Vagina (tissue), 2 donors: ENCODE data around the gene SEPTIN6. TPM values are rescaled to one million over a fixed set of nuclear protein-coding genes. Genes with fewer than 3 reads are reported as not detected.

Experiments
- DNase-seq, 2 donors: peaks; one replicate each; pipeline ENCODE4 v3.0.0-alpha.2; 2017; ENCODE audit errors: extremely low spot score in 2 of 2
- H3K27ac ChIP-seq: fragments of 200-600 bp; sonication (generic); one replicate; pipeline ENCODE4 v1.5.1; 2019
- H3K27me3 ChIP-seq: fragments of 200-600 bp; sonication (generic); one replicate; pipeline ENCODE4 v1.5.1; 2019
- H3K36me3 ChIP-seq, 2 donors: fragments of 200-600 bp; sonication (generic); one replicate each; pipeline ENCODE4 v1.5.1; 2017 to 2019
- H3K4me1 ChIP-seq: fragments of 200-600 bp; sonication (generic); one replicate; pipeline ENCODE4 v1.5.1; 2019
- H3K4me3 ChIP-seq, 2 donors: fragments of 200-600 bp; sonication (generic); 1 replicate in 1 of 2; 2 replicates in 1 of 2; pipeline ENCODE4 v1.5.1; 2016 to 2019
- H3K9me3 ChIP-seq: fragments of 200-600 bp; sonication (generic); one replicate; pipeline ENCODE4 v1.5.1; 2019
- POLR2A ChIP-seq, 2 donors: fragments of 450-650 bp; IDR thresholded peaks; one replicate each; pipeline ENCODE4 v1.6.1; 2017; ENCODE audit warnings: antibody characterized with exemption in 2 of 2, mild to moderate bottlenecking in 2 of 2, moderate library complexity in 2 of 2
- POLR2AphosphoS5 ChIP-seq, 2 donors: sonication (generic); formaldehyde crosslinking; IDR thresholded peaks; one replicate each; pipeline ENCODE4 v1.9.0; 2017; ENCODE audit warnings: antibody characterized with exemption in 2 of 2, mild to moderate bottlenecking in 2 of 2, low read depth in 1 of 2; ENCODE audit not compliant: insufficient read depth in 1 of 2
- intact Hi-C: fragments of 100-400 bp; cut with DNase I; formaldehyde crosslinking; loops from one replicate; pipeline ENCODE4 v1.15.1; 2023
- total RNA-seq: library from RNA; depleted of rRNA; stranded (reverse); fragments of >200 nt; gene quantifications from one replicate; pipeline ENCODE4 v1.2.3, GENCODE V29; 2016
- TF ChIP-seq, protein P1 (sequence below), 3 experiments: fragments of 450-650 bp in 2 of 3; fragments of 200-600 bp in 1 of 3; sonication (generic) in 1 of 3; IDR thresholded peaks; one replicate each; pipeline ENCODE4 v1.5.1; 2017 to 2019; ENCODE audit warnings: antibody characterized with exemption in 3 of 3, mild to moderate bottlenecking in 2 of 3, moderate library complexity in 2 of 3

The SEPTIN6 gene
- total RNA-seq, 1 donor from 2014 or later, result 25.8 TPM

DNA sequence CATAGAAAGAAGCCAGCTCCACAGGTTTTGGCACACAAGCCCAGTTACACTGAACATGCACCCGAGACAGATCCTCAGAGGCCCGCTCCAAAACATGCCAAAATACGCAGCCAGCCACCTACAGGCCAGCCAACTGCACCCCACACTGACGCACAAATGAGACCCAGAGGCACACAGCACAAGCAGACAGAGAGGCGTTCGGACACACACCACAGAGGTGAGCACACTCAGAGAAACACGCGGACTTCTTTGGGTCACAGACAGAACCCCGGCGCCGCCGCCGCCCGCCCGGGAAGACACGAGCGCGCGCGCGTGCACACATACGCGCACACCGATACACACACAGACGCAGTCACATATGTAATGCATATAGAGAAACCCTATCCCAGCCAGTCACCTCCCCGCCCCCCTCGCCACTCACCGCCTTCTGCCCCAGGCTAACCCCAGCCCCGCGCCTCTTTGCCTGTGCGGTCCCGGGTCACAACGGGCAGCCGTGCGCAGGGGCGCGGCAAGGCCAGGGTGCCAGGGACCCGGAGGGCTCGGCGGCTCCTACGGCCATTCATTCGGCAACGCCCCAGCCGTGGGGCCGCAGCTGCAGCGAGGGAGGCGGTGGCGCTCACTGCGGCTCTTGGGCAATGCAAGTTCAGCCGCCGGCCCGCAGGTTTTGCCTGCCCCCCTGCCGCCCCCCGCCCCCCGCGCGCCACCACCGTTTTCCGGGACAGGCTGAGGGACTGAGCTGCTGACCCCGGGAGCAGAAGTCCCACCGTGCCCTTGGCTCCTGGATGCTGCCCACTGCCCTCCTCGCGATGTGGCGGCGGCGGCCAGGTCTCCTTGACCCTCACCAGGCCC lies 553 bp downstream of the SEPTIN6 start:
- no peaks in the 10 kb centered on the region for H3K27me3 ChIP-seq
- H3K4me3 ChIP-seq, result peak overlapping the region; percentile 53 to 58
- DNase-seq, result no peak
- no peaks in the 10 kb centered on the region for H3K9me3 ChIP-seq
- TF ChIP-seq, protein P1, sequence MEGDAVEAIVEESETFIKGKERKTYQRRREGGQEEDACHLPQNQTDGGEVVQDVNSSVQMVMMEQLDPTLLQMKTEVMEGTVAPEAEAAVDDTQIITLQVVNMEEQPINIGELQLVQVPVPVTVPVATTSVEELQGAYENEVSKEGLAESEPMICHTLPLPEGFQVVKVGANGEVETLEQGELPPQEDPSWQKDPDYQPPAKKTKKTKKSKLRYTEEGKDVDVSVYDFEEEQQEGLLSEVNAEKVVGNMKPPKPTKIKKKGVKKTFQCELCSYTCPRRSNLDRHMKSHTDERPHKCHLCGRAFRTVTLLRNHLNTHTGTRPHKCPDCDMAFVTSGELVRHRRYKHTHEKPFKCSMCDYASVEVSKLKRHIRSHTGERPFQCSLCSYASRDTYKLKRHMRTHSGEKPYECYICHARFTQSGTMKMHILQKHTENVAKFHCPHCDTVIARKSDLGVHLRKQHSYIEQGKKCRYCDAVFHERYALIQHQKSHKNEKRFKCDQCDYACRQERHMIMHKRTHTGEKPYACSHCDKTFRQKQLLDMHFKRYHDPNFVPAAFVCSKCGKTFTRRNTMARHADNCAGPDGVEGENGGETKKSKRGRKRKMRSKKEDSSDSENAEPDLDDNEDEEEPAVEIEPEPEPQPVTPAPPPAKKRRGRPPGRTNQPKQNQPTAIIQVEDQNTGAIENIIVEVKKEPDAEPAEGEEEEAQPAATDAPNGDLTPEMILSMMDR (IDR thresholded peaks at IDR 0.05), result no peak
- TF ChIP-seq POLR2AphosphoS5 (IDR thresholded peaks at IDR 0.05; ENCODE audit: insufficient read depth in 1 of 2, low read depth in 1 of 2), result no peak
- TF ChIP-seq POLR2A (IDR thresholded peaks at IDR 0.05), result no peak
- intact Hi-C loops, result loop anchor here (10.0 kb wide), 1 partner anchor 88 kb away; the partner anchor contains the start of gene NKRF
- peak overlapping the region; percentile 78 for H3K27ac ChIP-seq
- H3K4me1 ChIP-seq, result peaks cover 8% of the 10 kb centered on the region
- H3K36me3 ChIP-seq, result no peaks in the 10 kb centered on the region

- H3K4me3 ChIP-seq, result peak overlapping the region in 1 of 2 donors; percentile 58
- H3K27ac ChIP-seq, result peak overlapping the region; percentile 78
- H3K9me3 ChIP-seq, result no peaks in the 10 kb centered on the region
- H3K4me1 ChIP-seq, result peaks cover 15% of the 10 kb centered on the region
- DNase-seq, result no peak
- intact Hi-C loops, result loop anchor here (10.0 kb wide), 1 partner anchor 86 kb away; the partner anchor contains the start of gene NKRF
- H3K27me3 ChIP-seq, result no peaks in the 10 kb centered on the region
- no peaks in the 10 kb centered on the region for H3K36me3 ChIP-seq
- TF ChIP-seq POLR2AphosphoS5 (IDR thresholded peaks at IDR 0.05; ENCODE audit: insufficient read depth in 1 of 2, low read depth in 1 of 2), result no peak
- no peak for TF ChIP-seq POLR2A (IDR thresholded peaks at IDR 0.05)
- TF ChIP-seq, protein P1 (IDR thresholded peaks at IDR 0.05), result no peak
Observed at GRCh38 chrX:119690921-119691716, 1.8 kb downstream of the SEPTIN6 start.

GRCh38 chrX:119688911-119689321 lies 4.1 kb downstream of the SEPTIN6 start:
- H3K9me3 ChIP-seq, result no peaks in the 10 kb centered on the region
- intact Hi-C loops, result no loop called here
- H3K36me3 ChIP-seq, result no peaks in the 10 kb centered on the region
- TF ChIP-seq POLR2A (IDR thresholded peaks at IDR 0.05) (no peak), POLR2AphosphoS5 (IDR thresholded peaks at IDR 0.05; ENCODE audit: insufficient read depth in 1 of 2, low read depth in 1 of 2) (no peak)
- TF ChIP-seq, protein P1 (IDR thresholded peaks at IDR 0.05), result no peak
- H3K27ac ChIP-seq, result no peak overlapping the region
- no peak overlapping the region for H3K4me3 ChIP-seq
- peaks cover 27% of the 10 kb centered on the region for H3K4me1 ChIP-seq
- no peaks in the 10 kb centered on the region for H3K27me3 ChIP-seq
- DNase-seq, result no peak

DNA sequence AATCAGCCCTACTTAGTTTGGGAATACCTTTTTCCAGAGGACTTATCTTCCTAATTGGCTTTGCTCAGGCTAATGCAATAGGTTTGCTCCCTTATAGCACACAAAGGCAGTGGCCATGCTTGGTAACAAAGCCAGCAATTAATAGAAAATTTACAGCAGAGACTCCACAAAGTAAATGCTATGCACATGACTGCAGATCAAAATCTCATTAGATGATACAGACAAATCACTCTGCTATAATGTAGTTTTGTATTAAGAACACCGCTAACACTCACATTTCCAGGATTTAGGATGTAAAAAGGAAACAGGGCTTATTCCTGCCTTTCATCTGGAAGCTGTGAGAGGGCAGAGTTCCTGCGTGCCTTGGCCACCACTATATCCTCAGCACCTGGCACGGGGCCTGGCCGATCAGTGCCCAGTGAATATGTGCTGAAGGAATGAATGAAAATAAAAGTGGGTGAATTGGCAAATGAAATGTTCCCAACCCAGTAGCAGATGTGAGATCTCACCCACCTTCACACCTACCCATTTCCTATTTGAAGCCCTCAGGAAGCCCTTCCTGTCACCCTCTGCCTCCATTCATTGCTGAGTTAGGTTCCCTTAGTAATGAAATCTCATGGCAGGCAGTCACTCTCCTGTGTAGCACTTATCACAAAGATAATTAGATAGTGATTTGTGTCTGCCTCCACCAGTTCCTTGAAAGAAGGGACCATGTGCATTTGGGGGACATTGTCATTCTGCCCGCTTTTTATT lies 5.1 kb downstream of the SEPTIN6 start:
- no peaks in the 10 kb centered on the region for H3K9me3 ChIP-seq
- no peaks in the 10 kb centered on the region for H3K27me3 ChIP-seq
- peaks cover 22% of the 10 kb centered on the region for H3K4me1 ChIP-seq
- H3K4me3 ChIP-seq, result no peak overlapping the region
- no peak for DNase-seq
- no peaks in the 10 kb centered on the region for H3K36me3 ChIP-seq
- intact Hi-C loops, result no loop called here
- H3K27ac ChIP-seq, result peak overlapping the region; percentile 72
- TF ChIP-seq, protein P1 (IDR thresholded peaks at IDR 0.05), result no peak
- TF ChIP-seq POLR2A (IDR thresholded peaks at IDR 0.05), result no peak
- TF ChIP-seq POLR2AphosphoS5 (IDR thresholded peaks at IDR 0.05; ENCODE audit: insufficient read depth in 1 of 2, low read depth in 1 of 2), result no peak
